Calu3 (cell line): ENCODE data around the gene LRRC61. TPM values are rescaled to one million over a fixed set of nuclear protein-coding genes. Genes with fewer than 3 reads are reported as not detected.
A peak's percentile ranks its signal among the peaks of the same experiment; 100 is the strongest.

Experiments
- BruUV-seq: library from RNA; stranded (reverse); fragments of 400-500 nt; replicated peaks from 2 replicates; lab custom pipeline; 2021; lab: Mats Ljungman, UMichigan
- CTCF ChIA-PET: fragments of 300-600 bp; sonication (Branson Sonifier 250); formaldehyde crosslinking; loops from one replicate; lab custom pipeline; 2022; ENCODE audit warnings: antibody characterized with exemption; lab: Charles Lee
- DNase-seq: peaks from one replicate; pipeline ENCODE4 v3.0.0; 2022
- H3K27ac Mint-ChIP-seq: one replicate; pipeline ENCODE4 v1.8.0; 2022; ENCODE audit warnings: mixed read lengths; ENCODE audit not compliant: unreplicated experiment
- H3K27me3 Mint-ChIP-seq: one replicate; pipeline ENCODE4 v1.8.0; 2022; ENCODE audit warnings: mixed read lengths; ENCODE audit not compliant: unreplicated experiment
- H3K36me3 Mint-ChIP-seq: one replicate; pipeline ENCODE4 v1.8.0; 2022; ENCODE audit warnings: mild to moderate bottlenecking, moderate library complexity, mixed read lengths; ENCODE audit not compliant: insufficient read depth, unreplicated experiment
- H3K4me1 Mint-ChIP-seq: one replicate; pipeline ENCODE4 v1.8.0; 2022; ENCODE audit warnings: mild to moderate bottlenecking, low read depth, mixed read lengths; ENCODE audit not compliant: unreplicated experiment
- H3K4me3 Mint-ChIP-seq: one replicate; pipeline ENCODE4 v1.8.0; 2022; ENCODE audit warnings: mild to moderate bottlenecking, low read depth, moderate library complexity, mixed read lengths; ENCODE audit not compliant: unreplicated experiment
- H3K9me3 Mint-ChIP-seq: one replicate; pipeline ENCODE4 v1.8.0; 2022; ENCODE audit warnings: low read depth, mixed read lengths; ENCODE audit not compliant: unreplicated experiment
- intact Hi-C: fragments of 100-400 bp; cut with micrococcal nuclease; formaldehyde crosslinking; loops from one replicate; pipeline ENCODE4 v1.10.0; 2022; ENCODE audit not compliant: unreplicated experiment
- total RNA-seq: library from RNA; stranded (reverse); gene quantifications from 2 replicates; pipeline ENCODE4 v1.2.3, GENCODE V29; 2022
- TF ChIP-seq, protein P1 (sequence below): fragments of 200-600 bp; IDR thresholded peaks from one replicate; pipeline ENCODE4 v1.8.0; 2022; ENCODE audit warnings: antibody characterized with exemption; ENCODE audit not compliant: unreplicated experiment

LRRC61 gene
- total RNA-seq, 1 experiment from 2014 or later: 14.6 TPM

DNA sequence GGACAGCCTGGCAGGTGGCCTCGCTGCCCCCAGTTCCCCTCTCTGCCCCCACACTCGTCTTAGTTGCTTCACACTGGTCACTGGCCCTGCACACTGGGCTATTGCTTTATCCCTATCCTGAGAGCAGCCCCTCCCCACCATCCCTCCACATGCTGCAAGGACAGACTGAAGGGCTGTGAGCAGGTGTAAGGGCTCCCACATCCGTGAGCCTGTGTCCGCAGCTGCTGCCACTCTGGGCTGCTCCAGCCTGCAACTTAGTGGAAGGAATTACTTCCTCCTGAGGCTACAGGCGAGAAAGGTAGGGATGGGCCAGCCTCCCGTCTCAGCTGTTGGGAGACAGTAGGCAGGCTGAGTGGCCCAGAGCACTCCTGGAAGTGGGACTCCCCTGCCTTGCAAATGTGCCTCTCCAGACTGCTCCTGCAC, 14.5 kb downstream of the LRRC61 start:
- CTCF ChIA-PET: no interaction called here
- TF ChIP-seq, protein P1, sequence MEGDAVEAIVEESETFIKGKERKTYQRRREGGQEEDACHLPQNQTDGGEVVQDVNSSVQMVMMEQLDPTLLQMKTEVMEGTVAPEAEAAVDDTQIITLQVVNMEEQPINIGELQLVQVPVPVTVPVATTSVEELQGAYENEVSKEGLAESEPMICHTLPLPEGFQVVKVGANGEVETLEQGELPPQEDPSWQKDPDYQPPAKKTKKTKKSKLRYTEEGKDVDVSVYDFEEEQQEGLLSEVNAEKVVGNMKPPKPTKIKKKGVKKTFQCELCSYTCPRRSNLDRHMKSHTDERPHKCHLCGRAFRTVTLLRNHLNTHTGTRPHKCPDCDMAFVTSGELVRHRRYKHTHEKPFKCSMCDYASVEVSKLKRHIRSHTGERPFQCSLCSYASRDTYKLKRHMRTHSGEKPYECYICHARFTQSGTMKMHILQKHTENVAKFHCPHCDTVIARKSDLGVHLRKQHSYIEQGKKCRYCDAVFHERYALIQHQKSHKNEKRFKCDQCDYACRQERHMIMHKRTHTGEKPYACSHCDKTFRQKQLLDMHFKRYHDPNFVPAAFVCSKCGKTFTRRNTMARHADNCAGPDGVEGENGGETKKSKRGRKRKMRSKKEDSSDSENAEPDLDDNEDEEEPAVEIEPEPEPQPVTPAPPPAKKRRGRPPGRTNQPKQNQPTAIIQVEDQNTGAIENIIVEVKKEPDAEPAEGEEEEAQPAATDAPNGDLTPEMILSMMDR: no peak
- no peak for DNase-seq
- Mint-ChIP-seq H3K4me3 (no peak overlapping the region), H3K9me3 (no peaks in the 10 kb centered on the region), H3K27ac (no peak overlapping the region), H3K27me3 (no peaks in the 10 kb centered on the region), H3K36me3 (peaks cover 26% of the 10 kb centered on the region), H3K4me1 (peaks cover 18% of the 10 kb centered on the region)
- no TSS peak for BruUV-seq
- intact Hi-C loops: no loop called here

DNA sequence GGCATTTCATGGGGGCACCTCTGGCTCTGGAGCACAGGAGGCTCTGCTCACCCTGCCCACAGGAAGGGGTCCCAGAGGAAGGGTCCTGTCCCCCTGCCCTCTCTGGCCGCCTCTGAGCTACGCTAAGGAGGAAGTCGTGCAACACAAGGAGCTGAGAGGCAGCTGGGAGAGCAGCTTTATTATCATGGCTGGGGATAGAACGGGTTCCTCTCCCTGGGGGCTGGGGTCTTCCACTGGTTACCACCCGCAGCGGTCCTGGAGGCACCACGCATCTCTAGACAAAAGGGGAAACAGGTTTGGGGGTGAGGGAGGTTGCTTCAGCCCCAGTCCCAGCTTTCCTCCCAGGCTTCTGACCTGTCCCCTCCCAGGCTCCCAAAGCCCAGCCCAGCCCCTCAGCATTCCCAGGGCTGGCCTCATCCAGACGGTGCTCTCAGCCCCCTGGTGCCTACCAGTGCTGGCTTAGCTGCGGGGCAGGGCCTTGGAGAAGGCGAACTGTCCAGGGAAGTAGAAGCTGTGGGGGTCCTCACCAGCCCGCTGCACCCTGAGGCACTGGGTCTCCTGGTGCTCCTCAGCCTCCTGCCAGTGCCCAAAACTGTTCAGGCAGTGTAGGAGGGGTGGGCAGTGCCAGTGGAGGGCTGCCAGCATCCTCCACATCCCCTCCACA, 15.1 kb downstream of the LRRC61 start:
- no peak for DNase-seq
- H3K4me3 Mint-ChIP-seq: no peak overlapping the region
- peaks cover 18% of the 10 kb centered on the region for H3K4me1 Mint-ChIP-seq
- TF ChIP-seq, protein P1: no peak
- no TSS peak for BruUV-seq
- H3K9me3 Mint-ChIP-seq: no peaks in the 10 kb centered on the region
- peaks cover 23% of the 10 kb centered on the region for H3K36me3 Mint-ChIP-seq
- H3K27ac Mint-ChIP-seq: no peak overlapping the region
- no peaks in the 10 kb centered on the region for H3K27me3 Mint-ChIP-seq
- intact Hi-C loops: no loop called here
- CTCF ChIA-PET: no interaction called here

DNA sequence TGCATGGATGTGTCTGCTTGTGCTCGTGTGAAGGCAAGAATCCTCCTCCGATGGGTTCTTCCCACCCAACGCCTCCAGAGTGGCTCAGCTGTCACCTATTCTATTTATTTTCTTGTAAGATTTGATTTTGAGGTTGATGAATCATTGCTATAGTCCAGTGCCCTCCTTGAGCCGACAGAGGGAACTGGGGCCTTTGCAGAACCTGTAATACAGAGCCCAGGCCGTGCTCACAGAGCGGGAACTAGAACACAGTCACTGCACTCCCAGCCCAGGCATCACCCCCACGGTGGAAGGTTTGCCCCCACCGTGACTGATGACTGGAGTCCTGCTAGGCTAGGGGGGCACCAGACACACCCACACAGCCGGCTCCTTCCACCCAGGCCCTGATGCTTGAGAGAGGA, 16.3 kb downstream of the LRRC61 start:
- H3K9me3 Mint-ChIP-seq: no peaks in the 10 kb centered on the region
- peaks cover 23% of the 10 kb centered on the region for H3K36me3 Mint-ChIP-seq
- TF ChIP-seq, protein P1: no peak
- no peaks in the 10 kb centered on the region for H3K27me3 Mint-ChIP-seq
- intact Hi-C loops: no loop called here
- H3K27ac Mint-ChIP-seq: peak overlapping the region; percentile 75
- BruUV-seq: no TSS peak
- CTCF ChIA-PET: interaction anchor here (1.1 kb wide), 1 partner anchor 16 kb away, joined by 3 read pairs; the partner anchor contains the start of gene ACTR3C
- peak overlapping the region; percentile 76 for H3K4me3 Mint-ChIP-seq
- DNase-seq: no peak
- H3K4me1 Mint-ChIP-seq: peaks cover 18% of the 10 kb centered on the region

DNA sequence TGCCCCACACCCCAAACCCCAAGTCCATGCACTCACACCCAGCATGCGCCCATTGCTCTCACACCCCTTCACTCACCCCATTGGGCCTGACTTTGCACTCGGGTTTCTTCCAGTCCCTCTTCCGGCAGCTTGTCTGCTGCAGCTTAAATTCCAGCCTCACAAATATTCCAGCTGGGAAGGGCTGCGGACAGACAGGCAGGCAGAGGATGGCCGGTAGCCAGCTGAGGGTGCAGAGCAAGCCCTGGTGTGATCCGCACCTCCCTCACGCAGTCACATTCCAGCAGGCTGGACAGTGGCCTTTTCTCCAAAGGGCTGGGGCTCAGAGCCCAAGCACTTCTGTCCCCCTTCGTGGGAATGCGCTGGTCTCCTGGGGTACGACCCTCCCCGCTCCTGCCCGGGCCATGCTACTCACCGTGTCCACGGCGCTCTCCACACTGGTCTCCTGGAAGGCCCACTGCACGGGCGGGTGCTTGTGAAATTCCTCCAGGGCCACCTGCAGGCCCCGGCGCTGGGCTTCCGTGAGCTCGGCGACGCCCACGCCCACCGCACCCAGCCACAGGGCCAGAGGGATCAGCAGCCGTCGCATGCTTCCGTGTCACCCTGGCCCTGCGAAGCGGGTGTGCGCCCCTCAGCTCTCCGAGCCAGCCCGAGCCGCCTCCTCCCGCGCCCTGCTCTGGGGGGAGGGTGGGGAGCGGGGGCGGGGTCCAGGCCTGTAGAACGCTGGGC, 17.0 kb downstream of the LRRC61 start:
- Mint-ChIP-seq H3K27me3 (no peaks in the 10 kb centered on the region), H3K9me3 (no peaks in the 10 kb centered on the region), H3K27ac (peak overlapping the region; percentile 75), H3K4me3 (peak overlapping the region; percentile 76), H3K4me1 (peaks cover 18% of the 10 kb centered on the region), H3K36me3 (peaks cover 23% of the 10 kb centered on the region)
- TF ChIP-seq, protein P1: no peak
- intact Hi-C loops: no loop called here
- BruUV-seq: no TSS peak
- CTCF ChIA-PET: interaction anchor here (0.6 to 1.1 kb wide), 2 partner anchors 16 to 17 kb away, joined by 3 to 4 read pairs; partner anchors contain the start of gene ACTR3C
- DNase-seq: peak; percentile 43
